ENCODE results near the gene TTLL12.

DNA sequence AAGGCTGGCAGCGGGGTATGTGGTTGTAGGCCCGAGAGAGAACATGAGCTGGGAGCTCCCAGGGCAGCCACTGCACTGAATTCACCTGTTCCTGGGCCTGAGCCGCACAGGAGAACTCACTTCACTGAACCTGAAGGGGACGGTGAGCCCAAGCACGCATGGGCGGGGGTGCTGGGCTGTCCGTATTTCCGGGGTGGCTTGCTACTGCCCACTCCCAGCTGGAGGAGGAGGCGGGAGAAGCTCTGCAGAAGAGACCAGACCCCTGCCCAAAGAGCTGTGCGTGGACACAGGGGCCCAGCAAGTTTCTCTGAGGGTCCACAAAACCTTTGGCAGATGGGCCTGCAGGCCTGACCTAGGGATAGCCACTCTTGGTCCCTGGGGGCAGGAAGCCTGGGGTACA lies 4.8 kb downstream of the TTLL12 start:
- TF ChIP-seq, protein P1, sequence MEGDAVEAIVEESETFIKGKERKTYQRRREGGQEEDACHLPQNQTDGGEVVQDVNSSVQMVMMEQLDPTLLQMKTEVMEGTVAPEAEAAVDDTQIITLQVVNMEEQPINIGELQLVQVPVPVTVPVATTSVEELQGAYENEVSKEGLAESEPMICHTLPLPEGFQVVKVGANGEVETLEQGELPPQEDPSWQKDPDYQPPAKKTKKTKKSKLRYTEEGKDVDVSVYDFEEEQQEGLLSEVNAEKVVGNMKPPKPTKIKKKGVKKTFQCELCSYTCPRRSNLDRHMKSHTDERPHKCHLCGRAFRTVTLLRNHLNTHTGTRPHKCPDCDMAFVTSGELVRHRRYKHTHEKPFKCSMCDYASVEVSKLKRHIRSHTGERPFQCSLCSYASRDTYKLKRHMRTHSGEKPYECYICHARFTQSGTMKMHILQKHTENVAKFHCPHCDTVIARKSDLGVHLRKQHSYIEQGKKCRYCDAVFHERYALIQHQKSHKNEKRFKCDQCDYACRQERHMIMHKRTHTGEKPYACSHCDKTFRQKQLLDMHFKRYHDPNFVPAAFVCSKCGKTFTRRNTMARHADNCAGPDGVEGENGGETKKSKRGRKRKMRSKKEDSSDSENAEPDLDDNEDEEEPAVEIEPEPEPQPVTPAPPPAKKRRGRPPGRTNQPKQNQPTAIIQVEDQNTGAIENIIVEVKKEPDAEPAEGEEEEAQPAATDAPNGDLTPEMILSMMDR (conservative IDR thresholded peaks at IDR 0.05; ENCODE audit: low read depth in 2 of 2), result no peak
- no peak for TF ChIP-seq STAT1 (IDR thresholded peaks at IDR 0.05; ENCODE audit: unreplicated experiment)
- TF ChIP-seq POLR2AphosphoS5 (IDR thresholded peaks at IDR 0.05; ENCODE audit: low read depth), result no peak
- TF ChIP-seq ZNF114 (CRISPR knock-in tag; IDR thresholded peaks at IDR 0.05), result no peak
- no peak for TF ChIP-seq EZH2phosphoT487 (IDR thresholded peaks at IDR 0.05; ENCODE audit: unreplicated experiment)
- no peak for TF ChIP-seq EZH2 (IDR thresholded peaks at IDR 0.05; ENCODE audit: low read depth, unreplicated experiment)

Measured in GM23338 (cell line).